HL-60 (cell line): ENCODE measurements around the gene SYNM.

Experiments
- DNase-seq, 2 experiments: peaks; one replicate each; pipeline ENCODE4 v3.0.0-alpha.2; 2010 to 2020; ENCODE audit warnings: low read depth in 1 of 2, low spot score in 1 of 2
- H3K27ac ChIP-seq: fragments of 250-450 bp; sonication (Bioruptor Pico); replicated peaks from 2 replicates; pipeline ENCODE4 v1.5.1; 2020; ENCODE audit warnings: mild to moderate bottlenecking, moderate library complexity
- H3K27me3 ChIP-seq: fragments of 250-450 bp; sonication (Bioruptor Pico); 2 replicates; pipeline ENCODE4 v1.5.1; 2021; ENCODE audit warnings: mild to moderate bottlenecking, moderate library complexity; ENCODE audit not compliant: insufficient read depth, poor library complexity, severe bottlenecking
- H3K4me3 ChIP-seq: replicated peaks from 2 replicates; pipeline ENCODE4 v1.5.1; 2011; ENCODE audit warnings: mild to moderate bottlenecking, control low read depth, low read length; ENCODE audit not compliant: insufficient read depth
- GABPA ChIP-seq: IDR thresholded peaks from 2 replicates; pipeline ENCODE4 v1.6.1; 2012; ENCODE audit warnings: low read depth
- POLR2AphosphoS5 ChIP-seq: IDR thresholded peaks from 2 replicates; pipeline ENCODE4 v1.6.1; 2012; ENCODE audit warnings: low read depth
- SPI1 ChIP-seq: IDR thresholded peaks from 2 replicates; pipeline ENCODE4 v1.6.1; 2012; ENCODE audit warnings: low read depth, mild to moderate bottlenecking, borderline replicate concordance
- TF ChIP-seq, protein P1 (sequence below): IDR thresholded peaks from one replicate; pipeline ENCODE4 v1.5.1; 2011; ENCODE audit warnings: low read length, control low read depth, inconsistent platforms; ENCODE audit not compliant: insufficient read depth
- TF ChIP-seq, protein P2 (sequence below): IDR thresholded peaks from 2 replicates; pipeline ENCODE4 v1.6.1; 2012; ENCODE audit warnings: low read depth; ENCODE audit not compliant: insufficient replicate concordance

SYNM gene

DNA sequence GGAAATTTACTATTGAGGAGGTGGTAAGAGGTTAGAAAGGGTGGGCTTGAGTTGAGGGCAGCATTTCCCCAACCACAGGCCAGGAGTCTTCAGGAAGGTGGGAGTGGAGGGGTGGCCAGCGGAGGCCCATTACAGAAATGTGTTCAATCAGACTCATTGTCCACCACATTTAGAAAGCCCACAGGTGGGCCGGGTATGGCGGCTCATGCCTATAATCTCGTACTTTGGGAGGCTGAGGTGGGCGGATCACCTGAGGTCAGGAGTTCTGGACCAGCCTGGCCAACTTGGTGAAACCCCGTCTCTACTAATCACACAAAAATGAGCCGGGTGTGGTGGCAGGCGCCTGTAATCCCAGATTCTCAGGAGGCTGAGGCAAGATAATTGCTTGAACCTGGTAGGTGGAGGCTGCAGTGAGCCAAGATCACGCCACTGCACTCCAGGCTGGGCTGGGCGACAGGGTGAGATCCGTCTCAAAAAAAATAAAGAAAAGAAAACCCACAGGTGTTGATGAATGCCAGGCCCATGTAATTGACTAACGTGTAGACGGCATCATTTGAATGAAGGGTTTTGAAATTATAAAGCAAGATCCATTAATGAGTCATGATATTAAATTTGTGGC is 12.2 kb upstream of the SYNM start:
- TF ChIP-seq, protein P1, sequence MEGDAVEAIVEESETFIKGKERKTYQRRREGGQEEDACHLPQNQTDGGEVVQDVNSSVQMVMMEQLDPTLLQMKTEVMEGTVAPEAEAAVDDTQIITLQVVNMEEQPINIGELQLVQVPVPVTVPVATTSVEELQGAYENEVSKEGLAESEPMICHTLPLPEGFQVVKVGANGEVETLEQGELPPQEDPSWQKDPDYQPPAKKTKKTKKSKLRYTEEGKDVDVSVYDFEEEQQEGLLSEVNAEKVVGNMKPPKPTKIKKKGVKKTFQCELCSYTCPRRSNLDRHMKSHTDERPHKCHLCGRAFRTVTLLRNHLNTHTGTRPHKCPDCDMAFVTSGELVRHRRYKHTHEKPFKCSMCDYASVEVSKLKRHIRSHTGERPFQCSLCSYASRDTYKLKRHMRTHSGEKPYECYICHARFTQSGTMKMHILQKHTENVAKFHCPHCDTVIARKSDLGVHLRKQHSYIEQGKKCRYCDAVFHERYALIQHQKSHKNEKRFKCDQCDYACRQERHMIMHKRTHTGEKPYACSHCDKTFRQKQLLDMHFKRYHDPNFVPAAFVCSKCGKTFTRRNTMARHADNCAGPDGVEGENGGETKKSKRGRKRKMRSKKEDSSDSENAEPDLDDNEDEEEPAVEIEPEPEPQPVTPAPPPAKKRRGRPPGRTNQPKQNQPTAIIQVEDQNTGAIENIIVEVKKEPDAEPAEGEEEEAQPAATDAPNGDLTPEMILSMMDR, result no peak
- TF ChIP-seq, protein P2, sequence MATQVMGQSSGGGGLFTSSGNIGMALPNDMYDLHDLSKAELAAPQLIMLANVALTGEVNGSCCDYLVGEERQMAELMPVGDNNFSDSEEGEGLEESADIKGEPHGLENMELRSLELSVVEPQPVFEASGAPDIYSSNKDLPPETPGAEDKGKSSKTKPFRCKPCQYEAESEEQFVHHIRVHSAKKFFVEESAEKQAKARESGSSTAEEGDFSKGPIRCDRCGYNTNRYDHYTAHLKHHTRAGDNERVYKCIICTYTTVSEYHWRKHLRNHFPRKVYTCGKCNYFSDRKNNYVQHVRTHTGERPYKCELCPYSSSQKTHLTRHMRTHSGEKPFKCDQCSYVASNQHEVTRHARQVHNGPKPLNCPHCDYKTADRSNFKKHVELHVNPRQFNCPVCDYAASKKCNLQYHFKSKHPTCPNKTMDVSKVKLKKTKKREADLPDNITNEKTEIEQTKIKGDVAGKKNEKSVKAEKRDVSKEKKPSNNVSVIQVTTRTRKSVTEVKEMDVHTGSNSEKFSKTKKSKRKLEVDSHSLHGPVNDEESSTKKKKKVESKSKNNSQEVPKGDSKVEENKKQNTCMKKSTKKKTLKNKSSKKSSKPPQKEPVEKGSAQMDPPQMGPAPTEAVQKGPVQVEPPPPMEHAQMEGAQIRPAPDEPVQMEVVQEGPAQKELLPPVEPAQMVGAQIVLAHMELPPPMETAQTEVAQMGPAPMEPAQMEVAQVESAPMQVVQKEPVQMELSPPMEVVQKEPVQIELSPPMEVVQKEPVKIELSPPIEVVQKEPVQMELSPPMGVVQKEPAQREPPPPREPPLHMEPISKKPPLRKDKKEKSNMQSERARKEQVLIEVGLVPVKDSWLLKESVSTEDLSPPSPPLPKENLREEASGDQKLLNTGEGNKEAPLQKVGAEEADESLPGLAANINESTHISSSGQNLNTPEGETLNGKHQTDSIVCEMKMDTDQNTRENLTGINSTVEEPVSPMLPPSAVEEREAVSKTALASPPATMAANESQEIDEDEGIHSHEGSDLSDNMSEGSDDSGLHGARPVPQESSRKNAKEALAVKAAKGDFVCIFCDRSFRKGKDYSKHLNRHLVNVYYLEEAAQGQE, result no peak
- TF ChIP-seq GABPA (no peak), SPI1 (no peak), POLR2AphosphoS5 (no peak)
- H3K27ac ChIP-seq, result no peak overlapping the region
- no peaks in the 10 kb centered on the region for H3K27me3 ChIP-seq
- no peak for DNase-seq
- H3K4me3 ChIP-seq, result no peak overlapping the region

DNA sequence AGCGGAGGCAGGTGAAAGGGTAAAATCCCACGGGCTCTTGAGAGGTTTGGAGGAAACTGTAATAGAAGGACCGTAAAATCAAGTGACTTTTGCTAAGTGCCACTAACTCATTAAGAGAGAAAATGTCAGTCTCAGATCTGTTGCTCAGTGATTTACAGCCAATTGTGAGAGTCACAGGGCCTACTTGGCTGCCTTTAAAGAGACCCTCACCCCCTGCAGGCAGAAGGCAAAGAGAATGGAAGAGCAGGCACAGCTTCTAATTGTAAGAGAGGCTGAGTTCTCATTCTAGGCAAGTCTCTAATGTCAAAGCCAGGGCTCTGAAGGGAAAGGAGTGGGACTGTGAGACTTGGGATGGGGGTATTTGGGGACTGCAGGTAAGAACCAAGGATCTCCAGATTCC is 9.3 kb upstream of the SYNM start:
- no peak for DNase-seq
- peaks cover 6% of the 10 kb centered on the region for H3K27me3 ChIP-seq
- H3K27ac ChIP-seq, result no peak overlapping the region
- no peak overlapping the region for H3K4me3 ChIP-seq
- TF ChIP-seq SPI1, result no peak

DNA sequence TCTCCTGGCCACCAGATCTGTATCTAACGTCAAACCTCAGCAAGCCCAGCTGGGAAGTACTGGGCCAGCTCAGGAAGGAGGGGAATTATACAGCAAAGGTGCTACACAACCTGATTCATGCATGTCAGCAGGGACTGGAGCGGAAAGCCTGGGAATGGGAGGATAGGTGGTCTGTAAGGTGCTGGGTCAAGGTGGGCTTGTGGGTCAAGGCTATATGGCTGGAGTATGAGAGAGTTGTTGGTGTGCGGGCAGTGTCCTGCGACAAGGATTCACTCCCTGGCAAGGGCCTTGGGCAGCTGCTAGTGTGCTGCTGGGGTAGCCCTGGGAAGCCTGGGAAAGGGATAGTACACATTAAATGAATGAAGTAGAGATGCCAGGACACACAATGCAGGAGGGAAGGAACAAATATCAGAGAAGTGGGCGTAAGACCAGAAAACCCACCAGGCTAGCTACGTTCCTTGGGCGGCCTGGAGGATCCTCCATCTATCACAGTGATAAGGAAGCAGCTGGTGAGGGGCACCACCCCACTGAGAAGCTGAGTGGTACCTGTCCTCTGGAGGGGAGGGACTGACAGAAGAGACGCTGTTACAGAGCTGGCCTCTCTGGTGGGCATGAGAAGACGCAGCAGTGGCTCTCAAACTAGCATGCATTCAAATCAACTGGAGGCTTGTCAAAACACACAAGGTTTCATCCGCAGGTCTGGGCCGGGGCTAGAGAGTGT is 8.5 kb upstream of the SYNM start:
- Histone ChIP-seq H3K4me3 (no peak overlapping the region), H3K27ac (no peak overlapping the region), H3K27me3 (peaks cover 13% of the 10 kb centered on the region)
- TF ChIP-seq POLR2AphosphoS5 (no peak), GABPA (no peak), SPI1 (no peak)
- TF ChIP-seq, protein P2, result no peak
- TF ChIP-seq, protein P1, result no peak
- DNase-seq, result no peak

DNA sequence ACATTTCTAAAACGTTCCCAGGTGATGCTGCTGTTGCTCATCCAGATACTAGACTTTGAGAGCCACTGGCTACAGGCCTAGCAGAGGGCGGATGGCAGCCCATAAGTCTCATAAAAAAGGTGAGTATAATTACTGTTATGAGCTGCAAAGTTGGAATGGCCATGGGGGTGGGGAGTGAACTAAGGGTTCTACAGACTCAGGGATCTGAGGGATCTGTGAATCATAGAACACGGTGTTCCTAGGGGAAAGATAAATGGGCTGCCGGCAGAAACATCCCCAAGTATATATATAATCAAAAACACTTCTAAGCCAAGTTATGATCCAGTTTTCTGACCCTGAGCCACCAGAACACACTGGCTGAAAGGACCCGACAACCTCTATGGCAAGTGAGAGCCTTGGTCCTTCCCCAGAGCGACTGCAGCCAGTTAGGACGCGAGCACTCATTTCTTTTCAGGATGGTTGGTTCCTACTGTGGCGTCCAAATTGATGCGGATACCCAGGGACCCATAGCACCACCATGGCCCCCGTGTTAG is 7.9 kb upstream of the SYNM start:
- Histone ChIP-seq H3K27me3 (peaks cover 18% of the 10 kb centered on the region), H3K4me3 (no peak overlapping the region), H3K27ac (no peak overlapping the region)
- no peak for DNase-seq
- no peak for TF ChIP-seq GABPA
- TF ChIP-seq, protein P1, result no peak
- TF ChIP-seq, protein P2, result no peak
- TF ChIP-seq SPI1, result no peak
- TF ChIP-seq POLR2AphosphoS5, result no peak
